NCI-H1105 treated with DMSO at 0.1 percent for 48 hours (cell line): ENCODE data around the gene THSD4.

ENCODE experiments used
- DNase-seq: peaks from one replicate; lab custom pipeline; 2025; lab: John Stamatoyannopoulos, UW

THSD4 gene

DNA sequence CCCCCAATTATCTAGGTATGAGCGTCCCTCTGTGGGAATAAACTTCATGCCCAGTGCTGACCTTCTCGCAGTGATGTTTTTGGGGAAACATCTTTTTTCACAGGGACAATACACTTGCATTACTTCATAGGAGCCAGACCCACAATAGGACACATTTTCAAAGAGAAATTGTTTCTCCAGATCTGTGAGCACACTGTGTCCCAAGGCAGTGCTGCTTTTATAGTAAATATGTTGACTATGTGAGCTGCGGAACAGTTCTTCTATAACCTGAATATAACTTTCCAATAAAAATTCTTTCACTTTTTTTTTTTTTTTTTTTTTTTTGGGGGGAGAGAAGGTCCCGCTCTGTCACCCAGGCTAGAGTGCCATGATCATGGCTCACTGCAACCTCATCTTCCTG lies 17.4 kb upstream of the THSD4 start:
- no peak for DNase-seq

DNA sequence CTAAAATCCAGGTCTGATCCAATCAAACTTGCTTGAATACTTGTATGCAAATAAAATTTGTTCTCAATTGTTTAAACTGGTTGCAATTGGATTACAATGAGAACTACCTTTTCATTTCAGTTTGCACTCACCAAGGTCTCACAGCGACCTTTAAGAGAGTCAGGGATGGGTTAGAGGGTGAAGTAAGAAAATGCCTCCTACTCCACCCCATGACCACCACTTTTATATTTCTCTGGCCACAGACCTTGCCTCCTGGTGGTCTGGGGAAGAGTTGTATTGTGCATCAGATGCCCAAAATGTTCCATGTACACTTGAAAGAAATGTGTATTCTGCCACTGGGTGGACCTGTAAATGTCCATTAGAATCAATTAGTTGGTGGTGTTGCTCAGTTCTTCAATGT lies 16.4 kb upstream of the THSD4 start:
- DNase-seq, result no peak

DNA sequence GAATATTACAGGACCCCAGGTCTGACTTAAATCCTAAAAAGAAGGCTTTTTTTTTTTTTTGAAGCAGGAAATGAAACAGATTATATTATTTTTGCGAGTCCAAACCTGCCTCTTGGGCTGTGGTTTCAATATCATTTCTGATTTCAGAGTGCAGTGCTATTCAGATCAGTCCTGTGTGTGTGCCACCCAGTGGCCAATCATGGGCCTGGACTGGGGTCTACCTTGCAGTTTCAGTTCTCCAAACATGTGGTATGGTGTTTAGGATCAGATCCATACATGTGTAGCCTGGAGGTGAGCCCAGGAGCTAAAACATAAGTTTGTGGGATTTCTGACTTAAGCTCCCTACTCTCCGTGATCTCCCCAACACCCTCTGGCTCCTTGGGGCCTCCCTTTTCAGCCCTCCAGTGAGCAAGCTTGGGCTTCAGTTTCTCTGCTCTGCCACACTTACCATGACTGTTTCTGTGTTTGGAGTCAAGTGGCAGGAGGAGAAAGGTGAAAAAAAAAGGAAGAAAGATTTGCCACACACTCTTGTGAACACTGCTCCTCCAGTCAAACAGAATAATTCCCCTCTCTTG lies 12.1 kb upstream of the THSD4 start:
- DNase-seq, result peak; percentile 33

DNA sequence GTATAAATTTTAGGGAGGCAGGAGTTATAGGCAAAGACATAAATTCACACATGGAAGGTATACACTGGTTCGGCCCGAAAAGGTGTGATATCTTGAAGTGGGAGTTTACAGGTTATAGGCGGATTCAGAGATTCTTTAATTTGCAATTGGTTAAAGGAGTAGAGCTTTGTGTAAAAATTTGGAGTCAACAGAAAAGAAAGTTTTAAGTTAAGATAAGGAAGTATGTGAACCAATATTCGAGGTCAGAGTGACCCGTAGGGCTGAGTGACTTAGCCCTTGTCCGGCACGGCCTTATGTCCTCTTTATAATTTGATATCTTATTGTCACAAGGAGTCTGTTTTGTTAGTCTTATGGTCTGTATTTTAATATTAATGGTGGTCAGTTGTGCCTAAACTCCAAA lies 10.6 kb upstream of the THSD4 start:
- no peak for DNase-seq

DNA sequence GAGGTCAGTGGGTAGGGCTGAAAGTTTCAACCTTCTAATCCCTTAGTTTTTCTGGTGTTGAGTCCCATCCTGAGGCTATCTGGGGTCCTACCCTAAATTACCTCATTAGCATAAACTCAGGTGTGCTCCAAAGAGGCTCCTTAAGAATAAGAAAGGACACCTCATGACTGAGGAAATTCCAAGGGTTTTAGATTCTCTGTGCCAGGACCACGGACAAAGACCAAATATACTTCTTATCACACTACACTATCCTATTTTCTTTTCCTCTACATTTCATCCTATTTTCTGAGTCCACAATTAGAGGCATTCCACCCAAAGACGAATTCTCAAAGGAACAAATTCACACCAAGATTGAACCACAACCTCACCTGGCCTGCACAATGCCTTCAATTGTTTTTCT lies 9.8 kb upstream of the THSD4 start:
- DNase-seq, result no peak

DNA sequence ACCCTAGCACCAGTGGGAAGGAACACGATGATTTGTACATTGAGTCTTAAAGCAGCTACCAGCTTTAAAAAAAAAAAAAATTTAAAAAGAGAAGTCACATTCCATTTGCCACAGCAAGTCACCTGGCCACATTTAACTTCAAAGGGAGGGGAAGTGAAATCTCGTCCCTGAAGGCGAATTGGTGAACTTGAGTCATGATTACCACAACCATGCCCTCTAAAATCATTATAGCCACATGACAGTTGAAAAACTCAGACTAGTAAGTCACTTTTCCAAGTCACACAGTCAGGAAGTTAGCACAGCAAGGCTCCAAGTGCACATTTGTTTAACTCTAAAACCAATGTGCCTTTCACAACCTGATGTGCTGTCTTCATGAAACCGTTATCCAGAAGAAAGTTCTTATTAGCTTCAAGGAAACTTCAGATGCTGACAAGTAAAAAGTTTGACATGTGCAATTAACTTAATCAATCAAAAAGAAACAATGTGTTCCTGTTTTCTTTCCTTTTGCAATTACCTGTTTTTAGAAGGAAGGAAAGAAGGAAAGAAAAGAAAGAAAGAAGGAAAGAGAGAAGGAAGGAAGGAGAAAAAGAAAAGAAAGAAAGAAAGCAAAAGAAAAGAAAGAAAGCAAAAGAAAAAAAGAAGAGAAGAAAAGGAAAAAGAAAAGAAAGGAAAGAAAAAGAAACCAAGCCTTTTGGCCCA lies 8.3 kb upstream of the THSD4 start:
- DNase-seq, result no peak

DNA sequence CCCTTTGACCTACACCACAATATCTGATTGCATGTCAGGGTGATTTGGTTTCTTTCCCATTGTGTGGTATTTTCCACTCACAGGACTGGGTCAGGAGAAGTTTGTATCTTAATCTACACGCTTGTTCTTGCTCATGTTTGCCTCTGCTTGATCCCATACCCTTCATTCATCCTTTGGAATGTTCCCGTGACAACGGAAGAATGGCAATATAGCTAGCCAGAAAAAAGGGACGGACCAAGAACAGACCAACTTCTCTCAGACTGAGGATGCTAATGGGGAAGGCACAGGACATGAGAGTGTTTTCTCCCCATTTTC lies 7.8 kb upstream of the THSD4 start:
- no peak for DNase-seq

DNA sequence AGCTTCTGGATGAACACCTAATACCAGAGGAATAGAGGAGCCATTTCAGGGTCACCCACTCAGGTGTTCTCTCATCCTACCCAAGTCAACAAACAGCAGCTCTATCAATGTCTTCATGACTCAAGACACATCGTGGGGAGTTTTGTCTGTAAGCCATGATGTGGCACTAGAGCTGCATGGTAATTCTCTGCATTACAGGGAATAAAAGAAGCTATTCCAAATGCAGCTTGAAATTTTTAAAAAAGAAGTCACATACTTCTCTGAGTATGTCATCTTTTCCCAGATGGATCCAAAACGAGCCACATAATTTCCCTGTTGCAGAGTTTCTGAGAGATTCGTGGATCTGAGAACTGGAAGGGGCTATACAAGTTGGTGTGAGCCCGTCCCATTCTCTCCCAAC lies 6.1 kb upstream of the THSD4 start:
- DNase-seq, result no peak

DNA sequence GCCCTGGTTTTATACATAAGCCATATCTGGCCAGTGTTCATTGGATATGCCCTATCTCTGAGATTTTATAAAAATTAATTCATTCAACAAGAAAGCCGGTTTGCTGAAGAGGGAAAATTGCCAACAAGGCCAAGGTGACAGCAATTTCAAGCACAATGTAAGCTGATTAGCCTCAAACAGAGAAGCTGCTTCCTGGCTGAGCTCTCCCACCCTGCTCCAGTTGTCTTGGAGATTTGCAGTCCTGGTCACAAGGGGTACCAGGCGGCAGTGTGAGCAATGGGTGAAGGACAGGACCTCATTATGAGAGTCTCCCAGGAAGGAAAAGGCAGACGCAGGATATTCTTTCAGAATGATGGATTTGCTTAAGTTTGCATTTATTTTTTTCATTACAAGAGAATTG lies 5.4 kb upstream of the THSD4 start:
- DNase-seq, result no peak

DNA sequence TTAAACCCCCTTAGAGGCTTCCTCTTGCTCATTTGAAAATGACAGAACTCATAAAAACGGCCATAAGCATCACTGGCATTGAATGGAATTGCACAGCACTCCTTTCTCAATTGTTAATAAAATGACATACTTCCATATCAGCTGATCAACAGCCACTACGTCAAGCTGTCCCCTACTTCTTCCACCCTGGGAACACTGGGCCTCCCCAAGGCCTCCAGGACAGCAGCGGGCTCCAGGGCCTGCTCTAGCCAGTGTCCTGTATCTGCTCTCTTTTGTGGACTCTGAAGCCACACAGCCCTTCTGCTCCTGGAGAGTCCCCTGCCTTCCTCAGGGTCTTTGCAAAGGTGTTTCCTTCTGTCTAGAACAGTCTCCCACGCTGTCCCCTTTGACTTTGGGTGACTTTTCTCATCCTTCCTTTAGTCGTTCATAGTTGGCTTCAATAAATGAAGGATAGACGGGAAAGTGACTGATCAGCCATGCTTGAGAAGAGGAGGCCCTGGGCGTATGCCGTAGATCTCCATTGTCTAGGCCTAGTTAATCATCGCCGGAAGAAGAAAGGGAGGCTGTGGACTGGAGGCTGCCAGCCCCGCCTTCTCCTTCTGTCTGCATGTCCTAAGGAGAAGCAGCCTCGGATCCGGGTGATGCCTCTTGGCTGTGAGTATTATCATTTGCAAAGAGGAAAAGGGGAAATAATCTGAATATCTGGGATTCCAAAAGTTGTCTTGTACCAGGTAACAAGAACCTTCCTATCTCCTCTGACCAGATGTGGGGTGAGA lies 4.7 kb upstream of the THSD4 start:
- no peak for DNase-seq

DNA sequence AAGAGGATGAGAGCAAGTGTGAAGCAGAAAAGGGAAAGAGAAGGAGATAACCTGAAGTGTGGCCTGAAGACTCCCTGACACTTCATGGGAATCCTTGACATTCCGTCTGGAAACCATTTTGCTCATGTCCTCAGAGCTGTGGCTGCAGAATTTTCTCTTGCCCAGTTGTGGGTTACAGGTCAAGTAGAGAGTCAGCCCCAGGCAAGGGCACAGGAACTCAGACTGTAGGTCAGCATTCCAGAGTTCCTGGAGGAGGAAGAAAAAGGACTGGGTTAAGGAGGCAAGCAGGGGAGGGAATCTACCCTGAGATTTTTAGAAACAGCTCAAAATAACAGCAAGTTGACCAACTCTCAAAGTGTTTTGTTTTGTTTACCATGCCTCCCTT lies 4.1 kb upstream of the THSD4 start:
- DNase-seq, result no peak

DNA sequence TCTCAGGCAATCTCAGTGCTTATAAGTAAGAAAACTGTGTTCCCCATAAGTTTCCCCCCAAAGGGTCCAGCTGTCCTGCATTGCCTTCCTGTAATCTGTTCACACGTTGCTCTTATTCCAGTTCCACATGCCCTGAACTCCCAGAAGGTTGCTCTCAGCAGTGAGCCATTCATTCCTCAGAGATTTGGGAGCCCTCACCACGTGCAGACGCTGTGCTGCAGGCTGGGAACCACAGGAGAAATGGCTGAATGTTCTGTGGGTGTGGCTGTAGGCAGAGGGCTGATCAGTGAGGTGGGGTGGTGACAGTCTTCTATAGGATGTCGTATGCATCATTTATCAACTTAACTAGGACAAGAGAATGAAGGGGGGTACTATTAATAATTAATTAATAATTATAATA lies 3.3 kb upstream of the THSD4 start:
- DNase-seq, result no peak

DNA sequence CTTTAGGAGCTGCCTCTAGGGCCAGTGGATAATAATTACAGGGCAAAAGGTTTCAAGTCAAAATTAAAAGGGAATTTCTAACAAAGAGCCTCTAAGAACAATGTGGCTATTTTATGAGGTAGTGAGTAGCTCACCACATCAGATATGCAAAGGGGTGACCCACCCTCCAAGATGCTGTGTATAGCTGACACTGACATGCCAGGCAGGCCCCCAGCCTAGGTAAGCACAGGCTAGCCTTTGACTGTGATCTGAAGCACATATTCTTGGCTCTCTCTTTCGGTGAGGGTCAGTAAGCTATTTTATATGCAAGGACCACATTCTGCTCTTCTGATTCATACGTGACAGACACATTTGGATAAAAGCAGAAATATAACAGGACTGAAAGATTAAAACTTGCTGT lies 2.8 kb upstream of the THSD4 start:
- no peak for DNase-seq

DNA sequence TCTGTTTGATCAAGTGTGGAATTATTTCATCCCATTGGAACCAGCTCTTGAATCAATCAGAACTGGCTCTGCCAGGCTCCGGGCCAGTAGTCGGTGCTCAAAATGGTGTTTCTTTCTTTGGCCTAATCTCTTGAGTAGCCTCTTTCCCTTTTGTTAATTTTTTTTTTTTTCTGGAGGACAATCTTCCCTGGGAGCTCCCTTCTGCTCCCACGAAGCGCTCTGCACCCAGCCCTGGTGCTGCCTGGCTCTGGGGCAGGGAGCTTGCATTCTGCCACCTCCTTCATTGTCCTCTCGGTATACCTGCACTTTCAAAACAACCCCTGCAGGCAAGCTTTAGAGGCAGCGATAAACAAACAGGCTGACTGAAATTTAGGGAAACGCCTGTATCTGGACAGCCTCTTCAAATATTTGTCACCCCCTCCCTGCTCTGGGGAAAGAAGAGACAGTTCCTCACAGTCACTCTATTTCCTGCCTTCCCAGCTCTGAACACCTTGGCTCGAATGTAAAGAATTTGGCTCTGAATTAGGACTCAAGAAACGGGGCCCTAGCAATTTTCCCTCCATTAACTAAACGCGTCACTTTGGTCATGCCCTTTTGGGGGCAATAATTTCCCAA lies 1.1 kb upstream of the THSD4 start:
- no peak for DNase-seq

DNA sequence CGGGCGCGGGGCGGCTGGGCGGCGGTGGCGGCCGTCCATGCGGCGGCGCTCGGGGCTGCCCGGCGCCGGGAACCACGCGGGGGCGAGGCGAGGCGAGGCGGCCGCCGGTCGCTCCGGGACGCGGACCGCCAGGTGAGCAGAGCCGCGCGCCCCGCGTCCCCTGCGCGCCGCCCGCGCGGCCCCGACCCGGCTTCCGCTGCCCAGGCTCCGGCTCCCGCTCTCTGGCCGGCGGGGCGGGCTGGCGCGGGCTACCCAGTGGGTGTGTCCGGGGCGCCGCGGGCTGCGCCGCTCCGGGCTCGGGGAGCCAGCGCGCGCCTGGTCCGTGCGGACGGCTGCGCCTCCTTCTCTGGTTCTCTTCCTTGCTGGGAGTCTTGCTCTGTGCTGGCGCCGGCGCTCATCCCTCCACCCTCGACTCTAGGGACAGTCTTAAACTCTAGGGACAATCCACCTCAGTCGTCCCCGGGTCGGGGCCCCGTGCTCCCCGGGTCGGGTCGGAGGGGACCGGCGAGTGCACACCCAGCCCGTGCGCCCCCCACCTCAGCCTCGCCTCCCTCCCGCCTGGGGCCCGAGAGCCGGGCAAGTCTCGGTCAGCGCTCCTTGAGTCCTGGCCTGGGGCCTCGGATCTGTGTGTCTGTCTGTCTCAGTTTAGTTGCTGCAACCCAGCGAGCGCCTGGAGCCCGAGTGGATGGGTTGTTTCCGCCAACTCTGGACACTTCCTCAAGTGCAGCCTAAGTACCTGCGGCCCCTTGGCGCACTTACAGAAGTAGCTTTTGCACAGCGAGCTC lies 488 bp downstream of the THSD4 start:
- DNase-seq, result peak; percentile 29

DNA sequence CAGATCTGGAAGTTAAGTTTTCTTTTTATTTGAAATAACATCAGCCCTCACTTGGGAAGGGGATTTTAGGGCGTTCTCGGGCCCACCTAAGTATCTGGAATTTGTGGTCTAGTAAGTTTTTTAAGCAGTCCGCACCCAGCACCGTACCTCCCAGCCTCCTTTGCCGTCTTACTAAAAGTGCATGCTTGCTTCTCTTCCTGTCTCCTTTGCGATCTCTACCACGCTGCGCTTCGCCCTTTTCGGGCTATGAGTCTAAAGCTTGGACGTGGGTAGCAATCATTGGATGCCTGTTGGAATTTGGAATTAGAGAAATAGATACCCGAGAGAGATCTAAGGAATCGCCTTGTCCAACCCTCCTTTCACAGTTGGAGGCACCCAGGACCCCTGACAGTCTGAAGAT lies 1.1 kb downstream of the THSD4 start:
- DNase-seq, result no peak

DNA sequence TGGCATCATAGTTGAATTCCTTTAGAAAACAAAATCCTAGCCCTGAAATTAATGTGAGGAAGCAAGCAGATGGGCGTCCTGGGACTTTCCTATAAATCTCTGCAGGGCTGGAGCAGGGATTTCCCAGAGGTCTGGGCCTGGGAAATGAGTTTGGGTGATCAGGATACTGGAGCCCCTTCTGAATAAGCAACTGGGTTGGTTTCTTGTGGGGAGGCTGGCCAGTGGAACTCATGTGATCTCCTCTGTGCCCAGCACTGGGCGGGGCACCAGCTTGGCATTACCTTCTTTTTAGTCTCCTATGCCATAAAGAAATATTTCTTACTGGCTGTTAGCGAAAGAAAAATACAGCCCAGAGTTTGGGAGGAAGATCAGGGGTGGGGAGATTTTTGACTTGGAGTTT lies 1.7 kb downstream of the THSD4 start:
- no peak for DNase-seq

DNA sequence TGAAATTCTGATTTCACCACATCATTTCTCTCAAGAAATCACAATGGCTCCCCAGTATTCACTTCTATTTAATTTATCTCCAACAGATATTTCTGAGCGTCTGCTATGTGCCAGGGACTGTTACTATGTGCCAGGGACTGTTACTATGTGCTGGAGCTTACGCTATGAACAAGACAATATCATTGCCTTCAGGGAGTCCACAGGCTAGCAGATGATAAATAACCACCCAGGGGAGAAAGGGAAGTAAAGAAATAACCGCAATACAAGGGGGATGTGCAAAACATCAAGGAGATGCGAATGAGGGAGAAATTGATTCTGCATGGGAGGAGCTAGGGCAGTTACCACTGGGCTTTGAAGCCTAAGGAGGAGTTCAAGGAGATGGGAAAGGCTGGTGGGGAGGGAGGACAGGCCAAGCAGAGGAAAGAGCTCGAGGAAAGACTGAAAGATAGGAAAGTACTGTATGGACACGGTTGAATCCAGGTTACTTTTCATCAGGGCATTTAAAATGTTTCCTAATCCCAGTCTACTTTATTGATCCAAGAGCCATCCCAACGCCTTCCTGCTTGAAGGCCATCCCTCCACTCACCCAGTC lies 2.5 kb downstream of the THSD4 start:
- DNase-seq, result no peak

DNA sequence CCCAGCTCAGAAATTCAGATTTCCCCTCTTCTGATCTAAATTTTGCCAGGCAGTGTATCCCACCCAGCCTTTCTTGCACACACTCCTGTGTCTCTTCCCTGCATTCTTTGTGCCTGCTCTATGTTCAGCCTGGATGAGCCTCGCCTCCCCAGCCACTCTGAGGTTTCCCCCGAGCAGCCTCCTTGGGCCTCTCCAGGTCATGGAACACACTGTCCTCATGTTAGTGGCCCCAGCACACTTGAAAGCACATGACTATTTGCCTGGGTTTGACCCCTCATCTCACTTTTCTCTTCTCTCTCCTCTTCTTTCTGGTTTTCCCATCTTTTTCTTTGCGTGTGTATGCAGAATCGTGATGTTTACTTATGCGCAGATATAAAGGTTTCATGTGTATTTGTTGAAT lies 3.1 kb downstream of the THSD4 start:
- DNase-seq, result no peak

DNA sequence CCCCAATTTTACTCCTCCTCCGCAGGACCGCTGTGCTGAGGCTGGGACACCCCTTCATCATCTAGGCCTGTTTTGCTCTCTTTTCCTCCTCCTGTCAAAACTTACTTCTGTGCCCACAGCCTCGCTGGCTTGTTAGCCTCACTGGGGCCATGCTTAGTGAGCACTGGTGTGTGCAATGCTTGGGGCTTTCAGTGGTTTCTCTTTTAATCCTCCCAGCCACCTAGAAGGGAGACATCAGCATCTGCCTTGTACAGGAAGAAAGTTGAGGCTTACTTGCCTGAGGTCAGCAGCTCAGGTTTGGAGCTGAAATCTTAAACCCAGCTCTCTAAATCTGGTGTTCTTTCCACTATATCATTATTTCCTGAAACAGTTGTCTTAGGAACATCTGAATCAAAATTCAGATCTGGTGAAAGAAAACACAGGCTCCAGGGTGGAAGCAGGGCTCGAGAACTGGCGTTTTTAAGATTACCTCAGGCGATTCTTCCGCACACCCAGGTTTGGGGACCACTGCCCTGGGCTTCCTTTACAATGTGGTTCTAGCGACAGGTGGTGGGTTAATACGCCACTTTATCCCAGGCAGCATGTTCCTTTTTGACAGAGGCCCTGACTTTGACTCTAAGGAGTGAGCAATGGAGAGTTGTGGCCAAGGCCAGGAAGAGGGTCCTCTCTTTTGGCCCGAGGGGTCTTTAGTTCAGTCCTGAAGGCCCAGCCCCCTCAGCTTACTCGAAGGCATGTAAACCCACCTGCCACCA lies 3.8 kb downstream of the THSD4 start:
- no peak for DNase-seq

DNA sequence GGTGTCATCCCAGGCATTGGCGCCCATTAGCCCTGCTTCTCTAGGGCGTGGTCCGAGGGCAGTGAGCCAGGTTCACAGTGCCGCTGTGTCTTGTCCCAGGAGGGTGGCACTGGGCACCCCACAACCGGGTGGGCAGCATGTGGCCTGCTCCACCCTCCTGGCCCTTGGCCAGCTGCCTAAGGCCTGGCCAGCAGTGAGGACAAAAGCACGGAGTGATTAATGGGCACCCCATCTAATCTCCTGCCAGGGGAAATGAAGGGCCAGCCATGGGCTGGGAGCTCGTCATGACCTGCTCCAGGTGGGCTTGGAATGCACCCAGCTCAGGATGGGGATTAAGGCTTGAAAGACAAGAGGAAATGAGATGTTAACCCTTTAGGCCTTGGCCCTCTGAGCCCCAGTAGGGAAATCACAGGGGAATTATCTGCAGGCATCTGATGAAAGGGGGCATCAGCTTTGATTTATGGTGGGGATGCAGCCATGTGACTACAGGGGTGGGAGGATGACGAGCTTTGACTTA lies 5.2 kb downstream of the THSD4 start:
- DNase-seq, result no peak
